ENCODE results near the gene PLCG1.

PLCG1 gene

DNA sequence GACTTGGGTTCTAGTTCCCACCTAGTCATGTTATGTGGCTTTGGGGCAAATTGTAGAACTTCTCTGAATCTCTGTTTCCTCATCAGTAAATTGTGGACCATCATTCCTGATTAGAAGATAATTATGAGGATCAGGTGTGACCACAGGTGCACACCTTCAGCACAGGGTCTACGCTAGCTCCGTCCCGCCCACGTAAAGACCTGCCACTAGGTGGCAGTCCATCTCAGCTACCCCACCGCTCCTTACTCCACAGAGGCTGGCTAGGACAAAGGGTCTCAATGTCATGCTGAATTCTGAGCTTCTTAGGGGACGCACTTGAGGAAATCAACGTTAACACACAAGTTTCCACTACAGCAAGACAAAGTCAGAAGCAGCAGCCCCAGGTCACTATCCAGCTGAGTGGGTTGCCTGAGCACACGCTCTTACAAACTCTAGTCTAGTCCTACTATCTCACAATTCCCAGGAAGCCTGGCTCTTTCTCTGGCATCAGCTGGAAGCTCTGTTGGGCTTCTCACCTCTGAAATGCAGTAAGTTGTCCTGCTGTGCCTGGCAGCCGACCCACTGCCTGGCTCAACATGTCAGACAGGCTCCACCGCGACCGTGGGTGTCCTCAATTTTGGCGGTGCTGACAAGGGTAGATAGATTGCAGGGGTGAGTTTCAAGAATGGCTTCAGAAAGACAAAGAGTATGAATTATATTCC lies 2.0 kb upstream of the PLCG1 start:
- no peak overlapping the region for H3K4me3 ChIP-seq (ENCODE audit: low read depth, low read length)
- TF ChIP-seq MYC (IDR thresholded peaks at IDR 0.05; ENCODE audit: low read depth, low read length): no peak
- TF ChIP-seq, protein P1, sequence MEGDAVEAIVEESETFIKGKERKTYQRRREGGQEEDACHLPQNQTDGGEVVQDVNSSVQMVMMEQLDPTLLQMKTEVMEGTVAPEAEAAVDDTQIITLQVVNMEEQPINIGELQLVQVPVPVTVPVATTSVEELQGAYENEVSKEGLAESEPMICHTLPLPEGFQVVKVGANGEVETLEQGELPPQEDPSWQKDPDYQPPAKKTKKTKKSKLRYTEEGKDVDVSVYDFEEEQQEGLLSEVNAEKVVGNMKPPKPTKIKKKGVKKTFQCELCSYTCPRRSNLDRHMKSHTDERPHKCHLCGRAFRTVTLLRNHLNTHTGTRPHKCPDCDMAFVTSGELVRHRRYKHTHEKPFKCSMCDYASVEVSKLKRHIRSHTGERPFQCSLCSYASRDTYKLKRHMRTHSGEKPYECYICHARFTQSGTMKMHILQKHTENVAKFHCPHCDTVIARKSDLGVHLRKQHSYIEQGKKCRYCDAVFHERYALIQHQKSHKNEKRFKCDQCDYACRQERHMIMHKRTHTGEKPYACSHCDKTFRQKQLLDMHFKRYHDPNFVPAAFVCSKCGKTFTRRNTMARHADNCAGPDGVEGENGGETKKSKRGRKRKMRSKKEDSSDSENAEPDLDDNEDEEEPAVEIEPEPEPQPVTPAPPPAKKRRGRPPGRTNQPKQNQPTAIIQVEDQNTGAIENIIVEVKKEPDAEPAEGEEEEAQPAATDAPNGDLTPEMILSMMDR (IDR thresholded peaks at IDR 0.05; ENCODE audit: low read depth, low read length): peak; percentile 85
- peak; percentile 70 for DNase-seq (ENCODE audit: low read depth)

DNA sequence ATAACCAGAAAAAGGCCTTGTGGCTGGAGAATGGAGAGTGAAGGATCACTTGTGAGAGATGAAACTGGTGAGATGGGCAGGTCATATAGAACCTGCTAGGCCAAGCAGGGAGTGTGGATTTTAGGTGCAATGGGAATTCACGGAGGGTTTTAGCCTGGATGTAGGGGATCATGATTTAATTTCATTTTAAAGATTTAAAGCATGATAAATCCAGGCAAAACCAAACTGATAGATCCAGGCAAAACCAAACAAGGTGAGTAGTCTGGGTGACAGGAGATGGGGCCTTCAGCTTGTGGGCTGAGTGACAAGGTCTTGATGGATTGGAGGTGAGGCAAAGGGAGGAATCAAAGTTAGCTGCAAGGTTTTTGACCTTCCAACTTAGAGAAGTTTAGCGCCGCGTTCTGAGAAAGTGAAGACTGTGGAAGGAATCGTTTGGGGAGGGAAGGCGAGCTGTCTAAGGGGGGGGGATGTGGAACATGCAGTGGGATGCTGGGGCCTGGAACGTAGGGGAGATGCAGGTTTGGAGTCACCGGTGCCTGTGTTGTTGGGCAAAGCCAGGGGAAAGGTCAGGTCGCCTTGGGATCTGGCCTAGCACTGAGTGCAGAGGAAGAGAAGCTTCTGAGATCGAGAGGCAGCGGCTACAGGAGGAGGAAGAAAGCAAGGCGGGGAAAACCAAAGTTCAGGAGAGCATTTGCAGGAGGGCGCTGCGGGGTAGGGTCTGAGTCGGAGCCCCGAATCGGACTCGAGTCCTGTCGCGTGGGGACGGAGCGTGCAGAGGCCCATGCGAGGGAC lies 1.3 kb upstream of the PLCG1 start:
- TF ChIP-seq, protein P2, sequence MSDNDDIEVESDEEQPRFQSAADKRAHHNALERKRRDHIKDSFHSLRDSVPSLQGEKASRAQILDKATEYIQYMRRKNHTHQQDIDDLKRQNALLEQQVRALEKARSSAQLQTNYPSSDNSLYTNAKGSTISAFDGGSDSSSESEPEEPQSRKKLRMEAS (IDR thresholded peaks at IDR 0.05; ENCODE audit: low read depth, low read length): no peak
- TF ChIP-seq MYC (IDR thresholded peaks at IDR 0.05; ENCODE audit: low read depth, low read length): no peak
- TF ChIP-seq, protein P1 (IDR thresholded peaks at IDR 0.05; ENCODE audit: low read depth, low read length): no peak
- TF ChIP-seq POLR2A (IDR thresholded peaks at IDR 0.05; ENCODE audit: extremely low read depth, insufficient read length): no peak
- DNase-seq (ENCODE audit: low read depth): no peak
- no peak overlapping the region for H3K4me3 ChIP-seq (ENCODE audit: low read depth, low read length)

DNA sequence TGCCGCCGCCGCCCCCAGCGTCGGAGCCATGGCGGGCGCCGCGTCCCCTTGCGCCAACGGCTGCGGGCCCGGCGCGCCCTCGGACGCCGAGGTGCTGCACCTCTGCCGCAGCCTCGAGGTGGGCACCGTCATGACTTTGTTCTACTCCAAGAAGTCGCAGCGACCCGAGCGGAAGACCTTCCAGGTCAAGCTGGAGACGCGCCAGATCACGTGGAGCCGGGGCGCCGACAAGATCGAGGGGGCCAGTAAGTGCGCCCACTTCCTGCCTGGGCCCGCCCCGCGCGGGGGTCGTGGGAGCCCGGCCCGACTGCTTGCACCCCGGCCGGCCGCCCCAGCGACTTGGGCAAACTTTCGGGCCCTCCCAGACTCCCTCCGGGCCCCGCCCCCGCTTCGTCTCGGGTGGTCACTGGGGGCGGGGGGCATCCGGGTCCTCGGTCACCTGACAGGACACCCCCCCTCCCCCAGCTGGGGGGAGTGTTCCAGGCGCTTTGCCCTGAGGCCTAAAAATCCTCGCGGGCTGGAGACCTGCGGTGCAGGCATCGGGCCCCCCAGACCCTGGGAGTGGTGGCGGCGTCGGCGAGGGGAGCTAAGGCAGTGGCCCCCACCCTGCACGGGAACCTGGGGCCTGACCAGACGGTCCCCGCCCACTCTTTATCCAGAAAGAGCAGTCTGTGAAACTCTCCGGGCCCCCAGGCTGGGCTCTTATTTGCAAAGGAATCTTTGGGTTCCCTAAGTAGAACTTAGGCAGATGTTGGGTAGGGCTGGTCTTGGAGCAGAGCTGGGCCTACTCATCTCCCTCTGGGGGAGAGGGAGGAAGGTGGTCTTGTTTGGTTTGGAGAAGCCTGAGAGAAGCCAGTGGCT lies 501 bp downstream of the PLCG1 start:
- DNase-seq (ENCODE audit: low read depth): no peak
- TF ChIP-seq POLR2A (IDR thresholded peaks at IDR 0.05; ENCODE audit: extremely low read depth, insufficient read length): no peak
- TF ChIP-seq, protein P2 (IDR thresholded peaks at IDR 0.05; ENCODE audit: low read depth, low read length): peak; percentile 58; the same call in 1 of the 2 replicates

DNA sequence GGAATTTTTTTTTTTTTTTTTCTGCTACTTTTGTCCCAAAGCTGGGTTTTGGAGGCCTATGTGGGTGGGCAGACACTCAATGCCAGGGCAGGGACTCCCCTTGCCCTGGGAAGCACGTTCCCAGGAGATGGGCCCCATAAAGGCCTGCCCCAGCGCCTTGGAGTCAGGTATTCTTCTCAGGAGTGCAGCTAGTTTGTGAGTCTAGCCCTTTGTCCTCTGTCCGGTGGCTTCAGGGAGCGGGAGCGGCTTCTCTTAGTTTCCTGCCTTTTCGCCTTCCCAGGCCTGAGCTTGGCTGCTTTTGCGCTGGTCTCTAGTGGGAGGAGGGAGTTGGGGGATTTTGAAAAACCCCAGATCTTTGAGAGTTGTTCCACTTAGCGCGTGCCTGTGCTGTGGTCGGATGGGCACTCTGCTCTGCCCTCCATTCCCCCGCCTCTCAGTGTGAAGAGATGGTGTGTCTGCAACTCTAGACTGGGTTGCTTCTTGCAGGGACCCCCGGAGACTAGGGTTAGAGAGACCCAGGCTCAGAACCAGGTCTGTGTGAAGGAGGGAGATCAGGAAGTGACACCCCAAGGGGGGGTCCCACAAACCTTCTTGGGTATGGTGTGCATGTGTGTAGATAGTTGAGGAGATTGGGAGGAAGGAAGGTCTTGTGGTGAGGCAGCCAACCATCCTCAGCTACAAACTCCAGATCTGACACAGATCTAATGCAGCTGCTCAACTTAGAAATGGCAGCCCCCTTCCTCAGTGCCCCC lies 1.3 kb downstream of the PLCG1 start:
- no peak for DNase-seq (ENCODE audit: low read depth)

More for the DNA sequence above, 501 bp downstream of the PLCG1 start:
- peak overlapping the region; percentile 49 for H3K4me3 ChIP-seq (ENCODE audit: low read depth, low read length)

DNA sequence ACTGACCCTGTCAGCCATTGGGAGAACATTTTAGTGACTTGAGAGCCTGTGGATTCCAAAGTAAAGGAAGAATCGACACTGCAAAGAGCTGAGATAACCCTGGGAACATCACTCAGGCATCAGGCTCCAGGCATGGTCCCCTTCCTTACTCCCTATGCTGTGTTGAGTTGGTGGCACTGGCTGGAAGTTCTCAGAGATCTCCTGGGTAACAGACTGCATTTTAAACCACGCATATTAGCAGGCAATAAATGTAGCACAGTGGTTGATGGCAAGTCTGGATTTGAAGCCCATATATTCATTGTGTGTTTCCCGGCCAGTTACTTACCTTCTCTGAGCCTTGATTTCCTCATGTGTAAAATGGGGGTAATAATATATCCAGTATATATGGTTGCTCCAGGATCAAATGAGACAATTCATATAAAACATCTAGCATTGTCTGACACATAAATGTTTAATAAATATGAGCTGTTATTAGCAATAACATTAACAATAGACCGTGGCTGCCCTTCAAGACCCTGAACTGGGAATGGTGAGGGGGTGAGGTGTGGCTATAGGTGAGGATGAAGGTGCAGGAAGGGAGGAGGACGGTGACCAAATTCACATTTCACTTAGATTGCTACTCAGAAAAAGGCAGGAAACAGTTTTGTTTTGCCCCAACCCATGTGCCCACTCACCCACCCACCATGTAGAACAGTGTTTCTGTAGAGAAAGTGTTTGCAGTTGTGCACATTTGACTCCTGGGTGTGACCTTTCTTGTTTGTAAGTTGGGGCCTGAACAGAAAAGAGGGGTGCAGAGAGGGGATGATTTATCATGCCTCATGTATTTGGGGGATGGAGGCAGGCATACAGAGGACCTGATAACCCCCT lies 2.1 kb downstream of the PLCG1 start:
- no peak overlapping the region for H3K4me3 ChIP-seq (ENCODE audit: low read depth, low read length)
- TF ChIP-seq POLR2A (IDR thresholded peaks at IDR 0.05; ENCODE audit: extremely low read depth, insufficient read length) (no peak), MYC (IDR thresholded peaks at IDR 0.05; ENCODE audit: low read depth, low read length) (no peak)
- TF ChIP-seq, protein P2 (IDR thresholded peaks at IDR 0.05; ENCODE audit: low read depth, low read length): no peak
- TF ChIP-seq, protein P1 (IDR thresholded peaks at IDR 0.05; ENCODE audit: low read depth, low read length): no peak

More for the DNA sequence above, 1.3 kb downstream of the PLCG1 start:
- peak overlapping the region; percentile 30 for H3K4me3 ChIP-seq (ENCODE audit: low read depth, low read length)
- TF ChIP-seq MYC (IDR thresholded peaks at IDR 0.05; ENCODE audit: low read depth, low read length): no peak
- TF ChIP-seq POLR2A (IDR thresholded peaks at IDR 0.05; ENCODE audit: extremely low read depth, insufficient read length): no peak
- TF ChIP-seq, protein P2 (IDR thresholded peaks at IDR 0.05; ENCODE audit: low read depth, low read length): no peak
- TF ChIP-seq, protein P1 (IDR thresholded peaks at IDR 0.05; ENCODE audit: low read depth, low read length): no peak

More for the DNA sequence above, 2.1 kb downstream of the PLCG1 start:
- no peak for DNase-seq (ENCODE audit: low read depth)

All from NB4 (cell line).